Effector CD8-positive, alpha-beta T cell (primary cell): Measurements from ENCODE around the gene ZNF432.

Experiments
- DNase-seq: peaks from one replicate; lab custom pipeline; 2025; lab: John Stamatoyannopoulos, UW

Gene ZNF432

GRCh38 chr19:52007806-52008557, 40.7 kb downstream of the ZNF432 start, which contains the start of gene ZNF615:
TSS of gene ZNF615 (minus strand) at chr19:52008211. CDS start at chr19:52003711, 4,500 bp downstream.
- peak; percentile 77 for DNase-seq

- DNase-seq = no peak
Observed at GRCh38 chr19:52007451-52007805, 41.2 kb downstream of the ZNF432 start.

- DNase-seq = no peak
Observed at GRCh38 chr19:51994048-51994644, 54.5 kb downstream of the ZNF432 start.

GRCh38 chr19:51993422-51993821, 55.2 kb downstream of the ZNF432 start:
- DNase-seq = no peak

DNA sequence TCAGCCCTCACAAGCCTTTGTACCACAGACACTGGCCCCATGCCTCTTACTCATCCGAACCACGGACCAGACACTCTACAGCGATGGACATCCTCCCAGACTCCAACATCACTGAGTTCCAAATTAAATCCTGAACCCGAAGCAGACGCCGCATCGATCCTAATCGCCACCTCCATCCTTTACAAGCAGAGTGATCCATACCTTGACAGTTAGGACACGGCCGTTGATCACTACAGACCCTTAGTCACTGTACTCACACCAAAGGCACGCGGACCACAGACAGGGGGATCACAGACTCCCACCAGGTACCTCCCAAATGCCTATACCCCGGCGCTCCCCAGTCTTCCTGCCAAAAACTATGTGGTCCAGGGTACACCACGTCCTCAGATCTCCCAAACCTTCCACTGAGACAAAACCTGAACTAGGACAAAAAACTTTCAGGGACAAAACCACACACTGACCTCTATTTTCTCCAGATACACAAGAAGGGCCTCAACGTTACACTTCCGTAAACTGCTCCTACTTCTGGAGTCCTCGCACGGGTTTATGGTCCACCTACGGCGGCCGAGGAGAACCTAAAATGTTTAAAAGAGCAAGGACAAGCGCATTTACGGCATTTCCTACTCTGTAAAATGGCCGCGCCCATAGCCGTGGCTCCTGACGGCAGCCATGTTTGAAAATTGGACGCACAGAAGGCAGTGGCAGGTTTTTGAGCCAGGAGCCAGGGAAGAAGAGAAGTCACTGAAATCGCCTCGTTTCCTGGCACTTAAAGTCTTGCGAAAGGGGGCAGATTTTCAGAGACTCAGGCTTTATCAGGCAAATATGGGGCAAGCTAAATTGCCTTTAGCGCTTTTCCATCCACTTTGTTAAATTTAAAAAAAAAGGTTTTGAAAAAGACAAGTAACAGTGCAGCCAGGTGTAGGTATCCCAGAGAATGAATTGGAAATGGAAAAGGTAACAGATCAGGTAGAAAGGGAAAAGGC, 62.0 kb downstream of the ZNF432 start, which contains the start of gene ZNF350:
TSS of gene ZNF350 (minus strand) at position 532 of the 983 bp plus-strand sequence. CDS start 12,480 bp downstream, outside the sequence.
- peak; percentile 87 for DNase-seq

- no peak for DNase-seq
Observed at GRCh38 chr19:51983361-51983760, 65.3 kb downstream of the ZNF432 start.
